NB4 (cell line): Measurements from ENCODE around the gene ASCL1.

ENCODE experiments used
- DNase-seq: peaks from one replicate; pipeline ENCODE4 v3.0.0; 2010; ENCODE audit warnings: low read depth
- H3K4me3 ChIP-seq: one replicate; pipeline ENCODE4 v1.5.1; 2011; ENCODE audit warnings: mild to moderate bottlenecking, low read depth, low read length, moderate library complexity
- MAX ChIP-seq: IDR thresholded peaks from 2 replicates; pipeline ENCODE4 v1.6.1; 2011; ENCODE audit warnings: low read depth, low read length
- MYC ChIP-seq: IDR thresholded peaks from 2 replicates; pipeline ENCODE4 v1.6.1; 2011; ENCODE audit warnings: low read depth, low read length
- POLR2A ChIP-seq: IDR thresholded peaks from 2 replicates; pipeline ENCODE4 v1.6.1; 2011; ENCODE audit warnings: mild to moderate bottlenecking; ENCODE audit not compliant: insufficient read length; ENCODE audit errors: extremely low read depth
- TF ChIP-seq, protein P1 (sequence below): IDR thresholded peaks from one replicate; pipeline ENCODE4 v1.5.1; 2012; ENCODE audit warnings: low read depth, low read length

ASCL1 gene

GRCh38 chr12:102960766-102961465 lies 3.4 kb downstream of the ASCL1 start:
- no peak for DNase-seq
- TF ChIP-seq, protein P1, sequence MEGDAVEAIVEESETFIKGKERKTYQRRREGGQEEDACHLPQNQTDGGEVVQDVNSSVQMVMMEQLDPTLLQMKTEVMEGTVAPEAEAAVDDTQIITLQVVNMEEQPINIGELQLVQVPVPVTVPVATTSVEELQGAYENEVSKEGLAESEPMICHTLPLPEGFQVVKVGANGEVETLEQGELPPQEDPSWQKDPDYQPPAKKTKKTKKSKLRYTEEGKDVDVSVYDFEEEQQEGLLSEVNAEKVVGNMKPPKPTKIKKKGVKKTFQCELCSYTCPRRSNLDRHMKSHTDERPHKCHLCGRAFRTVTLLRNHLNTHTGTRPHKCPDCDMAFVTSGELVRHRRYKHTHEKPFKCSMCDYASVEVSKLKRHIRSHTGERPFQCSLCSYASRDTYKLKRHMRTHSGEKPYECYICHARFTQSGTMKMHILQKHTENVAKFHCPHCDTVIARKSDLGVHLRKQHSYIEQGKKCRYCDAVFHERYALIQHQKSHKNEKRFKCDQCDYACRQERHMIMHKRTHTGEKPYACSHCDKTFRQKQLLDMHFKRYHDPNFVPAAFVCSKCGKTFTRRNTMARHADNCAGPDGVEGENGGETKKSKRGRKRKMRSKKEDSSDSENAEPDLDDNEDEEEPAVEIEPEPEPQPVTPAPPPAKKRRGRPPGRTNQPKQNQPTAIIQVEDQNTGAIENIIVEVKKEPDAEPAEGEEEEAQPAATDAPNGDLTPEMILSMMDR, result no peak
- no peak for TF ChIP-seq POLR2A
- no peak for TF ChIP-seq MAX
- no peak for TF ChIP-seq MYC
- no peak overlapping the region for H3K4me3 ChIP-seq

- no peak overlapping the region for H3K4me3 ChIP-seq
- no peak for DNase-seq
- TF ChIP-seq, protein P1, result no peak
- TF ChIP-seq MAX, result no peak
- TF ChIP-seq POLR2A, result no peak
- TF ChIP-seq MYC, result no peak
Measured at GRCh38 chr12:102961466-102961855, 4.0 kb downstream of the ASCL1 start.

- no peak for DNase-seq
- TF ChIP-seq POLR2A, result no peak
- TF ChIP-seq MAX, result no peak
- TF ChIP-seq, protein P1, result no peak
- no peak for TF ChIP-seq MYC
- H3K4me3 ChIP-seq, result no peak overlapping the region
Measured at GRCh38 chr12:102962532-102962931, 5.1 kb downstream of the ASCL1 start.

GRCh38 chr12:102962986-102963385 lies 5.5 kb downstream of the ASCL1 start:
- no peak for DNase-seq
- H3K4me3 ChIP-seq, result no peak overlapping the region
- TF ChIP-seq MAX (no peak), MYC (no peak), POLR2A (no peak)
- TF ChIP-seq, protein P1, result no peak

GRCh38 chr12:102963796-102964195 lies 6.3 kb downstream of the ASCL1 start:
- TF ChIP-seq, protein P1, result no peak
- TF ChIP-seq POLR2A, result no peak
- no peak for TF ChIP-seq MYC
- TF ChIP-seq MAX, result no peak
- DNase-seq, result no peak
- H3K4me3 ChIP-seq, result no peak overlapping the region
